GM06990 (cell line): ENCODE results near the gene POC1A.
"Not testable (repeated sequence)": the region's sequence is repeated elsewhere in the genome, so short reads cannot be mapped to it uniquely, and the experiment has no call there.

Experiments
- DNase-seq: peaks from one replicate; pipeline ENCODE4 v3.0.0-alpha.2; 2011; ENCODE audit not compliant: insufficient read length; ENCODE audit errors: extremely low read depth
- H3K27me3 ChIP-seq: replicated peaks from 2 replicates; pipeline ENCODE4 v1.6.0; 2011; ENCODE audit warnings: low read length; ENCODE audit not compliant: control insufficient read depth, insufficient read depth
- H3K36me3 ChIP-seq: 2 replicates; pipeline ENCODE4 v1.5.1; 2011; ENCODE audit warnings: low read length; ENCODE audit not compliant: control insufficient read depth, insufficient read depth
- H3K4me3 ChIP-seq: replicated peaks from 2 replicates; pipeline ENCODE4 v1.5.1; 2011; ENCODE audit warnings: low read depth, mild to moderate bottlenecking, control low read depth, low read length
- TF ChIP-seq, protein P1 (sequence below): IDR thresholded peaks from 2 replicates; pipeline ENCODE4 v1.5.1; 2011; ENCODE audit warnings: low read length, control low read depth, mild to moderate bottlenecking, inconsistent platforms; ENCODE audit not compliant: insufficient read depth, poor library complexity, severe bottlenecking

Gene POC1A

DNA sequence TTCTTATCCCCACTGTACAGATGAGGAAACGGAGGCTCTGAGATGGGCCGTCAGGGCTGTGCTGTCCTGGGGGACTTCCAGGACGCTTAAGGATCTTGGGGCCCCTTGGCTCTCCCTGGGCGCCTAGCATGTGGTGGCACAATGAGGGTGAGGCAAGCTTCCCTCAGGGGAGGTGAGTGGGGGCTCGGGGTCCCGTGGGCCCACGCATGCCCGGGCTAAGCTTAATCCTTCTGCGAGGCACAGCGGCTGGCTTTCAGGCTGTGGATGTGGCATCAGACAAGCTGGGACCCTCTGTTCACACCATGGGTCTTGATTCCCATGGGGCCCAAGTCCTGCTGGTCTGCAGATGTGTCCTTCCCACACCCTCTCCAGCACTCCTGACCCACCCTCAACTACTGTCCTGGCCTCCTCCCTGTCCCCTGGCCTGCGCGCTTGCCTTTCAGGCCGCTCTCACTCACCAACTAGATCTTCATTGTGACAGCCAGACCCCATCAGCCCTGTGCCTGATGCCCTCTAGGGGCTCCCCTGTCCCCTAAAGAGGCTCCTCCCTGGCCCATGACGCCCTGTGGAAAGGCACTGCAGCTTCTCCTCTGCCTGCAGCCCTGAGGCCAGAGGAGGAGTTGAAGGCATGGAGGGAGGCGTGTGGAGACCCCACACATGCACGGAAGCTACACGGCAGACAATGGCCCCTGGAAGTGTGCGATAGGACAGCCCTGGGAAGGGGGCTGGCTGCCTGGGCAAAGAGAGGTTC lies 109.2 kb downstream of the POC1A start:
- no peak for DNase-seq
- TF ChIP-seq, protein P1, sequence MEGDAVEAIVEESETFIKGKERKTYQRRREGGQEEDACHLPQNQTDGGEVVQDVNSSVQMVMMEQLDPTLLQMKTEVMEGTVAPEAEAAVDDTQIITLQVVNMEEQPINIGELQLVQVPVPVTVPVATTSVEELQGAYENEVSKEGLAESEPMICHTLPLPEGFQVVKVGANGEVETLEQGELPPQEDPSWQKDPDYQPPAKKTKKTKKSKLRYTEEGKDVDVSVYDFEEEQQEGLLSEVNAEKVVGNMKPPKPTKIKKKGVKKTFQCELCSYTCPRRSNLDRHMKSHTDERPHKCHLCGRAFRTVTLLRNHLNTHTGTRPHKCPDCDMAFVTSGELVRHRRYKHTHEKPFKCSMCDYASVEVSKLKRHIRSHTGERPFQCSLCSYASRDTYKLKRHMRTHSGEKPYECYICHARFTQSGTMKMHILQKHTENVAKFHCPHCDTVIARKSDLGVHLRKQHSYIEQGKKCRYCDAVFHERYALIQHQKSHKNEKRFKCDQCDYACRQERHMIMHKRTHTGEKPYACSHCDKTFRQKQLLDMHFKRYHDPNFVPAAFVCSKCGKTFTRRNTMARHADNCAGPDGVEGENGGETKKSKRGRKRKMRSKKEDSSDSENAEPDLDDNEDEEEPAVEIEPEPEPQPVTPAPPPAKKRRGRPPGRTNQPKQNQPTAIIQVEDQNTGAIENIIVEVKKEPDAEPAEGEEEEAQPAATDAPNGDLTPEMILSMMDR = peak; percentile 16
- Histone ChIP-seq H3K4me3 (no peak overlapping the region), H3K27me3 (no peaks in the 10 kb centered on the region), H3K36me3 (peaks cover 7% of the 10 kb centered on the region)

DNA sequence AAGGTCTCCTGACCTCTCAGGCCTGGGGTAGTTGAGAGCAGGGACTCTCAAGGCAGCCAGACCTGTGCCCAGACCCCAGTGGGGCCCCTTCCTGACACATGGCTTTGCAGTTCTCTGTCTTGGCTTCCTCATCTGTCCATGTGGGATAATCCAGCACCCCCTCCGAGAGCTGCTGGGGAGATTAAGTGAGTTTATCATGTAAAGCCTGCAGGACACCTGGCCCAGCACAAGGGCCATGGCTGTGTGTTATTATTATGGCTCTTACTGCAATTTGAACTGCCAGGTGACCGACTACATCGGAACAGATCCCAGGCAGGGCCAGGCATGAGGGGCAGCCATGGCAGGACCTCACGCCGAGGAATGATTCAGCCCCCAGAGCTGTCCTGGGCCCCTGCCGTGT lies 110.5 kb downstream of the POC1A start:
- Histone ChIP-seq H3K27me3 (no peaks in the 10 kb centered on the region), H3K36me3 (peaks cover 3% of the 10 kb centered on the region; the same call in 1 of the 2 replicates), H3K4me3 (no peak overlapping the region)
- DNase-seq = no peak
- TF ChIP-seq, protein P1 = no peak

DNA sequence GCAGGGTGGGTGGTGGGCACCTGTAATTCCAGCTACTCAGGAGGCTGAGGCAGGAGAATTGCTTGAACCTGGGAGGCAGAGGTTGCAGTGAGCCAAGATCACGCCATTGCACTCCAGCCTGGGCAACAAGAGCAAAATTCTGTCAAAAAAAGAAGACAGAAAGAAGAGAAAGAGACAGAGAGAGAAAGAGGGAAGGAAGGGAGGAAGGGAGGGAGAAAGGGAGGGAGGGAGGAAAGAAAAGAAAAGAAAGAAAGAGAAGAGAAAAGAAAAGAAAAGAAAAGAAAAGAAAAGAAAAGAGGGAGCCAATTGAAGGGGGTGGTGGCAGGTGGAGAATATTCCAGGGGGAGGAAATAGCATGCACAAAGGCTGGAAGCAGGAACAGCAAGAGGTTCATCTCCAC lies 111.2 kb downstream of the POC1A start:
- H3K4me3 ChIP-seq, H3K36me3 ChIP-seq, H3K27me3 ChIP-seq, DNase-seq: not testable (repeated sequence)

DNA sequence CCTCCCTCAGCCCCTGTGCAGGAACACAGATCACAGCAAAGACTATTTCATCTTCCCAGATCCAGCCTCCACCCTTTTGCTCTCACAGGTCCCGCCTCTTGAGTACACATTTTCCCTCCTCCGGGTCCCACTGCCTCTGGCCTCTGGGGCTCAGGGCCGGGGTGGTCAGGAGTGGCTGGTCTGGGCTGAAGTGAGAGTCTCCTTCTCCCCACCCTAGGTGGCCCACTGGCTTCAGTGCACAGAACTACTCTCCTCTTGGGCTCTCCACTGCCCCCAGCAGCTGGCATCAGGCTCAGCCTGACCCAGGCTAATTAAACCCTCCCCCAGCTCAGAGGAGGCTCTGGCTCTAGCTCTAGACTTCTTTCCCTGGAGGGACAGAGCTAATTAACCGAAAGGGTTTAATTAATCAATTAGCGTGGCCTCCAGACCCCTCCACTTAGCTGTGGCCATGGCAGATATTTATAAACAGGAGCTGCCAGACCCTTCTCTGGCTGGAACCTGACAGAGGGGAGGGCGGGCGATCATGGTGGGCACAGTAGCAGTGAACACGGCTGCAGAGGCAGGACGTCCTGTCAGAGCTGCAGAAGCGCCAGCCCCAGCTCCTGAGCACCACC lies 113.0 kb downstream of the POC1A start:
- no peaks in the 10 kb centered on the region for H3K27me3 ChIP-seq

DNA sequence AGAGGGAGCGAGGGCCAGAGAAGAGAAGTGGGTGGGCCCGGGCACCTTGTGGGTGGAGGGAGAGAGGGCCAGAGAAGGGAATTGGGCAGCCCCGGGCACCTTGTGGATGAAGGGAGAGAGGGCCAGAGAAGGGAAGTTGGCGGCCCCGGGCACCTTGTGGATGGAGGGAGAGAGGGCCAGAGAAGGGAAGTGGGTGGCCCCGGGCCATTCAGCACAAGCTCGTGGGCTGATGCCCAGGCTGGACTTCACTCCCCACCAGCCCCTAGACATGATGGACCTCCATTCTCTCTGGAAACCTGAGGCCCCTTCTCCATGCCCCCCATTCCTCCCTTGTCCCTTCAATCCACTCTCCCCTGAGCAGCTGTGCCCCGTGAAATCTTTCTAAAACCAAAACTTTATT lies 113.6 kb downstream of the POC1A start:
- no peak for DNase-seq
- Histone ChIP-seq H3K36me3 (no peaks in the 10 kb centered on the region), H3K4me3 (no peak overlapping the region), H3K27me3 (no peaks in the 10 kb centered on the region)
- TF ChIP-seq, protein P1 = no peak

More for the DNA sequence above, 113.0 kb downstream of the POC1A start:
- H3K36me3 ChIP-seq = no peaks in the 10 kb centered on the region
- TF ChIP-seq, protein P1 = peak; percentile 28
- H3K4me3 ChIP-seq = no peak overlapping the region
- no peak for DNase-seq

DNA sequence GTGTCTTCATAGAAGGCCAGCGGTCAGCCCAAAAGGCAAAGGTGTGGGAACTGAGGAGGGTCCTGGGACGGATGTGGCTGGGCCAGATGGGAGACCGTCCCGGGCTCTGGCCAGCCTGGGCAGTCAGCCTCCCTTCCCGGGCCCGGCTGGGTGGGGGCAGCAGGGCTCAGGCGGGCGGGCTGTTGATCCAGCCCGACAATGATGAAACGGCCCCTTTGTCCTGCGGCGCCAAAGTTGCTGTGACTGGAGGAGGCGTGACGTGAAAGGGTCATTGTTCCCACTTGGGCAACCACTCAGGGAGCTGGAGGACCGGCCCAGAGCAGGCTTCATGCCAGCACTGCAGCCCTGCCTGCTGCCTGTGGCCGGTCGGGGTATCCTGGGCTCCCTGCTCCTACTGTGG lies 114.4 kb downstream of the POC1A start:
- Histone ChIP-seq H3K27me3 (no peaks in the 10 kb centered on the region), H3K4me3 (no peak overlapping the region), H3K36me3 (no peaks in the 10 kb centered on the region)
- no peak for DNase-seq
- TF ChIP-seq, protein P1 = no peak
